HG03575 (cell line): ENCODE measurements around the gene LCTL.
"Not testable (repeated sequence)": the region's sequence is repeated elsewhere in the genome, so short reads cannot be mapped to it uniquely, and the experiment has no call there.

Source experiments
- ATAC-seq: cut with Tn5 transposase; IDR thresholded peaks from one replicate; pipeline ENCODE4 v1.9.1; 2021; ENCODE audit not compliant: unreplicated experiment, insufficient number of reproducible peaks, low FRiP score; ENCODE audit errors: extremely low read depth

Gene LCTL

DNA sequence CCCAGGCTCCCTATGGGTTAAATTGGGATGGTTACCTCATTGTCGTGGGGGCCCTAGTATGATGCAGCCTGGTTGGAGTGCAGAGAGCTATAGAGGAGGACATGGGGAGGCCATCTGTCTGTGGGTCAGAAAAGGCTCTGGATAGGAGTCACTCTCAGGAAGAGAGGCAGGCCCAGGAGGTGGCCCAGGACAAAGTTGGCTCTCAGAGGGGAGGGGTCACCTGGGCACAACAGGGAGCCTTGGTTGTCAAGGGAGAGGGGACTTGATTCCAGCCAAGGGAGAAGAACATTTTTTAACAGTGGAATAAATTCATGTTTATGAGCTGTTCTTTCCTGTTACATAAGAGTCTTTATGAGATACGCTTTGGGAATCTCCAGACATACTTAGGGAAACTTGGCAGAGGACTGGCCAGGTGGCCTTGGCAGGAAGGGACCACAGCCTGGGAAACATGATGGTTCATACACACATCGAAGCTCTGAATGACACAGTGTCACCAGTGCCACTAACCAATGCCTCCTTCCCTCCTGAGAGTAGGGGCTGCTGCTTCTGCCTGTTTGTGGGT, 27.5 kb upstream of the LCTL start:
- no peak for ATAC-seq

DNA sequence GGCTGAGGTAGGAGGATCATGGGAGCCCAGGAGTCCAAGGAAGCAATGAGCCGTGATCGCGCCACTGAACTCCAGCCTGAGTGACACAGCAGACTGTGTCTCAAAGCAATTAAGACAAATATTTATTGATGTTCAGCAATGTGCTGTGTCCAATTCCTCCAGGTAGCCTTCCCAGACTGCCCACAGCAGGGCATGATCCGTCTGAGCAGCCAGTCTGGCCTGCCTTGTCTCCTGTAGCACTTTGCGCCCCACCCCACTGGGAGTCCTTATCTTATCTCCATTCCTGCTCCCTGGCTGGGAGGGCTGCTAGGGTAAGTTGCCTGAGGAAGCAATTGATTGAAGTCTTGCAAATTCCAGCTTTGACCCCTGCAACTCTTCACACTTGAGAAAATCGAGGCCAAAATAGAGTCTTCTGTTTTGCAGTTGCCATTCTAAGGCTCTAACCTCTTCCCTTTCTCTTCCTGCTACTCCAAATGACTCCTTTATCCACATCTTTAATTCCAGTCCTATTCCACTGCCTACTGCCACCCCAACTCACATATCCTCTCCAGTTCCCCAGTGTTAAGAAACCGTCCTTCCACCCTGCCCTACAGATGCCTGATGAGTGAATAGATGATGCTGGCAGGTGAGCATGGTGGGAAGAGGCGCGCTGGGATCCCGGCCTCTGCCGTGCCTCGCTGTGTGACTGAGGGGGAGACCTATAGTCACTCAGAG, 26.9 kb upstream of the LCTL start:
- ATAC-seq = no peak

- no peak for ATAC-seq
These were observed 25.6 kb upstream of the LCTL start for GRCh38 chr15:66591322-66591862.

DNA sequence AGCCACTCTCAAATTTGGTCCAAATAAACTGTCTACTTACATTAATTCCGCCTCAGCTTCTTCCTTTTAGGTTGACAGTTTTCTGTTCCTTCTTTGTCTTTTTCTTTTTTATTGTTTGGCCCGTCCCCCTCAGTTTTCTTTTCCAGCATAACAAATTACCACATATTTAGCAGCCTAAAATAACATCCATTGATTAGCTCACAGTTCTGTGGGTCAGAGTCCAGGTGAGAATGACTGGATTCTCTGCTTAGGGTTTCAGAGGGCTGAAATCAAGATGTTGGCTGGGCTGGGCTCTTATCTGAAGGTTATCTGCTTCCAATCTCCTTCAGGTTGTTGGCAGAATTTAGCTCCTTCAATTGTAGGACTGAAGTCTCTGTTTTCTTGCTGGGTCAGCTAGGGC, 24.6 kb upstream of the LCTL start:
- ATAC-seq = no peak

- not testable (repeated sequence) for ATAC-seq
These were observed 23.6 kb upstream of the LCTL start for GRCh38 chr15:66589429-66589828.

DNA sequence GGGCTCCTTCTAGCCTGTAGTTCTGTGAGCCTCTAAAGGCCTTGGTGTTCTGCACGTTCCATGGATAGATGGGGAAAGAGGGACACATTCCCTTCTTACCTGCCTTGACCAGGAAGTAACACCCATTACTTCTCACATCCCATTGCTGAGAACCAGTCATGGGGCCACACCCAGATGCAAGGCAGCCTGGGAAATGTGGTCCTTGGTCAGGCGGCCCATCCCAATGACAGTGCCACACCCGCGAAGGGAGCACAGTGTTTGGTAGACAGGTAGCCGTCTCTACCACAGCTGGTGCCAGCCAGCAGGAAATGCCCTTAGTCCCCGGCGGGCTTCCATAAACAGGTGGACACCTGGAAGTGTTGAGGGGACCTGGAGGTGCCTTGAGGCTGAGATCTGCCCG, 23.2 kb upstream of the LCTL start:
- no peak for ATAC-seq

DNA sequence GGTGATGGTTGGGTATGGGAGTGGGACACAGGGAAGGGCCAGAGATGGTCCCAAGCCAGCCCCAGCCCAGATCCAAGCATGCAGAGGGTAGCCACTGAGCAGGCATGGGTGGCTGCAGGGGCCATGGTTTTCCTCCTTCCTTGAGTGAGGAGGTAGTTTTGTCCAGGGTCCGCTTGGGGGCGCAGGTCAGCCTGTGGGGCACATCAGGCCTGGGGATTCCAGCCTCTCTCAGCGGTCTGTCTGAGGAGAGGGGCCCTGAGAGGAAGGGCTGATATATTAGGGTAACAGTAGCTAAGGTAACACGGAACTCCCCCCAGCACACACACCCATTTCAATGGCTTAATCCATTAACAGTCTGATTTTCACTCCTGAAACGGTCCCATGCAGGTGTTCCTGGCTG, 22.7 kb upstream of the LCTL start:
- ATAC-seq = no peak

DNA sequence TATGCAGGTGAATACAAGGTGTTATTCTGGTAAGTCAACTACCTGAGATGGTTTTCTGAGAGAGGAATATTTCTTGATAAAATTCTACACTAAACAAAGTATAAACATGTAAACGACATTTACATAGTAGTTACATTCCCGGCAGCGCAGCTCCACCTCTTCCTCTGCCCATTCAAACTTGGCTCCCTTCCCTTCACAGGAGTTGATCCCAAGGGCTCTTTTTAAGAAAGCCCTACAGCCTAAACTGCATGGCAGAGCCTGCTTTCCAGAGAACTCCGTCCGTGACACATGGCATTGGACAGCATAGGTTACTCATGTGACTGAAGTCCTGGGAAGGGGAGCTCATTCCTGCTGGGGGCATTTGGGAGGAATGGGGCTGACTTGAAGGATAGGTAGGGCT, 22.0 kb upstream of the LCTL start:
- ATAC-seq = no peak

- ATAC-seq = no peak
These were observed 21.2 kb upstream of the LCTL start for GRCh38 chr15:66587020-66587419.

- no peak for ATAC-seq
These were observed 20.6 kb upstream of the LCTL start for GRCh38 chr15:66586155-66586976.

DNA sequence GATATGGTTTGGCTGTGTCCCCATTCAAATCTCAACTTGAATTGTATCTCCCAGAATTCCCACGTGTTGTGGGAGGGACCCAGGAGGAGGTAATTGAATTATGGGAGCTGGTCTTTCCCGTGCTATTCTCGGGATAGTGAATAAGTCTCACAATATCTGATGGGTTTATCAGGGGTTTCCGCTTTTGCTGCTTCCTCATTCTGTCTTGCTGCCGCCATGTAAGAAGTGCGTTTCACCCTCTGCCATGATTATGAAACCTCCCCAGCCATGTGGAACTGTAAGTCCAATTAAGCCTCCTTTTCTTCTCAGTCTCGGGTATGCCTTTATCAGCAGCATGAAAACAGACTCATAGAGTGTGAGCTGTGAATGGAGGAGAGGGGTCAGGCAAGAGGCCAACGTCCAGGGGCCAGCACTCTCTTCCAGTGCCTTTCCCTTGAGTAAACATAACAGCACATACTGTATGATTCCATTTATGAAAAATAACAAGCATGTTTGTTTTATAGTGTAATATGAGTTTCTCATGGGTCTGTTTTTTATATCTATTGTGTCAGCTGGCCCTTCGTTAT, 16.3 kb upstream of the LCTL start:
- ATAC-seq = no peak

GRCh38 chr15:66580643-66581042, 14.8 kb upstream of the LCTL start:
- no peak for ATAC-seq

DNA sequence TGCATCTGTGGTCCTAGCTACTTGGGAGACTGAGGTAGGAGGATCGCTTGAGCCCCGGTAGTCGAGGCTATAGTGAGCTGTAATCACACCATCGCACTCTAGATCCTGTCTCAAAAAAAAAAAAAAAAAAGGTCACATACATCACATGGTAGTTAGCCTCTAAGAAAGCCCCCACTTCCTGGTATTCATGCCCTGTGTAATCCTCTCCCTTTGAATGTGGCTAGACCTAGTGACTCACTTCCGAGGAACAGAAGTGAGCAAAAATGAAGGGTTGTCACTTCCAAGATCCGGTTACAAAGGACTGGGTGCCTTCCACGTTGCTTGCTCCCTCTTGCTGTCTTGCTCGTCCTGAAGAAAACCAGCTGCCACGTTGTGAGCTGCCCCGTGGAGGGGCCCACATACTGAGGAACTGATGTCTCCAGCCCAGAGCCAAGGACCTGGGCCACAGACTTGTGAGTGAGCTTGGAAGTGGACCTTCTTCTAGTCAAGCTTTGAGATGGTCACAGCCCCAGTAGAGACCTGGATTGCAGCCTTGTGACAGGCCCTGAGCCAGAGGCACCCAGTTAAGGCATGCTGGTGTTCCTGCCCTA, 12.6 kb upstream of the LCTL start:
- ATAC-seq = no peak

GRCh38 chr15:66574596-66574950, 8.8 kb upstream of the LCTL start:
- no peak for ATAC-seq

DNA sequence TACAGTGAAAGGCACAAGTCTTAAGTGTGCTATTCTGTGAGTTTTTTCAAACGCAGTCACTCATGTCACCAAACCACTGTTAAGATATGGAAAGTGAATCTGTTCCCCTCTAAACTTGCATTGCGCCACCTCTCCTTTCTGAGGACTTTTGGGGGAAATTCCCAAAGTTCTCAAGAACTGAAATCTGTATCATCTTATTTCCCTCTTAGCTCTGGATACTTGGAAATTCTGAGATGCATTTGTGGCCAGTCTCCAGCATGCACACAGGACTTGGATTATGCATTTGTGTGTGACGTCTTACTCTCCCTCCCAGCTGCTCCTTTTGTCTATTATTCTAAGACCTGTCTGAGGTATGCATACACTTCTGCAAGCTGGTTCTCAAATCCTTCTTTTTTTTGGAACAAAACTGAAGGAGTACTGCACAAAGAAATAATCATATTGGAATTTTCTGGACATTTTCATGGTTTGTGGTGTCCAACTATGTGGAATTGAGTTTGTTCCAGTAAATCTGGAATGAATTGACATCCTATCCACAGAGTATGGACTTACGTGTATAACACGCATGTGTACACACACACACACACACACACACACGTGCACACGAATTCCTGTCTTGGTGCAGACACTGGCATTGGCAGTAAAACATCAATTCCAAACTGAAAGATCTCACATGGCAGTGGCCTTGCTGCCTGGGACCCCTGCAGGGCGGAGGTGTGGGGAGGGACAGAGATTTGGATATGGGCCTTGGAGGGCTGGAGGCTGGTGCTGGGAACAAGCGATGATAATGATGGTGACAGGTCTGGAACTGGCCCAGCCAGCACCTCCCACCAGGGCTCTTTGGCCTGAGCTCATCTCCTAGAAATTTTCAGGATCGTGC, 8.2 kb upstream of the LCTL start:
- no peak for ATAC-seq

DNA sequence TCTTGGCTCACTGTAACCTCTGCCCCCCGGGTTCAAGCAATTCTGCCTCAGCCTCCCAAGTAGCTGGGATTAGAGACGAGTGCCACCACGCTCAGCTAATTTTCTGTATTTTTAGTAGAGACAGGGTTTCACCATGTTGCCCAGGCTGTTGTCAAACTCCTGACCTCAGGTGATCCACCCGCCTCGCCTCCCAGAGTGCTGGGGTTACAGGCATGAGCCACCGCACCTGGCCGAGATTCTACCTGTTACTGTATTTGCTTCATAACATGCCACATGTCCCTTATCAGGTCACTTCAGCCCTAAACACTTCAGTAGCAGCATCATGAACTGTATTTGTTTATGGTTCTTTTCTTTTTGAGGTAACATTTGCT, 7.5 kb upstream of the LCTL start:
- ATAC-seq = no peak

DNA sequence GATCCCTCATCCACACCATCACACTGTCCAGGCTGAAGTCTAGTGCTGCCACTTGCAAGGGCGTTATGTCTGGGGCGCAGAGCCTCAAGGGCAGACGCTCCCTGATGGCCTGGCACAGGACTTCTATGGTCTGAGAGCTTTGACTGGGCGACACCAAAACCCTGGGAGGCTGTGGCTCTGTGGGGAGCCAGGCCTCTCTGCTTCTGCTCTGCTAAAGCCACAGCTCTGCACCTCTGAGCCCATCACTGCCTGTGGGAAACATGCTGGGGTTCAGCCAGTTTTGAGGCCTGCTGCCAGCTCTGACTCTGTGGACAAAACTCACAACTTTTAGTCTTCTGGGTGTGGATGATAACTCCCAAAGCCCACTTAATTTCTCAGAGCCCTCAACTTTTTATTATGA, 6.3 kb upstream of the LCTL start:
- no peak for ATAC-seq

DNA sequence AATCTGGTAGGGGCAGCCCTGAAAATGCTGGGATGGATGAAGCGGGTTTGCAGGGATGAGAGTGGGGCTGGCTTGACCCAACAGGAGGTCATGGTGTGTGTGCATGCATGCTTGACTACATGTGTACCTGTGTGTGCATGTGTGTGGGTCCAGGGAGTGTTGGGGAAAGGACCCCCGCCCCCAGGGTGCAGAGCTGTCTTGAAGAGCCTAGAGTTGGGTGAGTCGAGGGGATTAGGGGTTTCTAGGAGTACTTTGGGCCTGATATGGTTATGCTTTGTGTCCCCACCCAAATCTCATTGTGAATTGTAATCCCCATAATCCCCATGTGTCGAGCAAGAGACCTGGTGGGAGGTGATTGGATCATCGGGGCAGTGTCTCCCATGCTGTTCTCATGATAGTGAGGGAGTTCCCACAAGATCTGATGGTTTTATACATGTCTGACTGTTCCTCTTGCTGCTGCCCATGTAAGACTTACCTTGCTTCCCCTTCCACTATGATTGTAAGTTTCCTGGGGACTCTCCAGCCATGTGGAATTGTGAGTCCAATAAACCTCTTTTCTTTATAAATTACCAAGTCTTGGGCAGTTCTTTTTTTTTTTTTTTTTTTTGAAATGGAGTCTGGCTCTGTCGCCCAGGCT, 5.2 kb upstream of the LCTL start:
- no peak for ATAC-seq
